ENCODE measurements around the gene AP2M1. TPM values are rescaled to one million over a fixed set of nuclear protein-coding genes. Genes with fewer than 3 reads are reported as not detected.
"Not testable (repeated sequence)": the region's sequence is repeated elsewhere in the genome, so short reads cannot be mapped to it uniquely, and the experiment has no call there.

The AP2M1 gene
- polyA plus RNA-seq (ENCODE audit: insufficient read length in 4 of 4): 100 to 1,000 TPM; 262 to 377 (median 336) TPM

- peak; percentile 96 to 98 (median 97) for DNase-seq (ENCODE audit: low read depth in 4 of 4, low spot score in 3 of 4)
Measured at GRCh38 chr3:184174646-184175492, at the start of gene AP2M1. AP2M1 (plus strand) TSS chr3:184174855; CDS start chr3:184176994, 2,139 bp downstream.

GRCh38 chr3:184126006-184126405, 48.6 kb upstream of the AP2M1 start:
- no peak for DNase-seq (ENCODE audit: low read depth in 4 of 4, low spot score in 3 of 4)

- no peak for DNase-seq (ENCODE audit: low read depth in 4 of 4, low spot score in 3 of 4)
Measured at GRCh38 chr3:184129012-184129411, 45.6 kb upstream of the AP2M1 start.

- no peak for DNase-seq (ENCODE audit: low read depth in 4 of 4, low spot score in 3 of 4)
Measured at GRCh38 chr3:184132945-184133344, 41.7 kb upstream of the AP2M1 start.

GRCh38 chr3:184133840-184134745, 40.6 kb upstream of the AP2M1 start:
- peak in 2 of 4 donors; percentile 52 to 65 for DNase-seq (ENCODE audit: low read depth in 4 of 4, low spot score in 3 of 4)

- DNase-seq (ENCODE audit: low read depth in 4 of 4, low spot score in 3 of 4): peak in 1 of 4 donors; percentile 16
Measured at GRCh38 chr3:184134746-184135148, 39.9 kb upstream of the AP2M1 start.

GRCh38 chr3:184135149-184135910, 39.3 kb upstream of the AP2M1 start, which contains the start of gene EIF2B5:
EIF2B5 (plus strand) TSS chr3:184135358; CDS start chr3:184135386, 28 bp downstream.
- DNase-seq (ENCODE audit: low read depth in 4 of 4, low spot score in 3 of 4): peak; percentile 85 to 89 (median 89)

GRCh38 chr3:184135911-184136260, 38.8 kb upstream of the AP2M1 start:
- no peak for DNase-seq (ENCODE audit: low read depth in 4 of 4, low spot score in 3 of 4)

- DNase-seq (ENCODE audit: low read depth in 4 of 4, low spot score in 3 of 4): no peak
Measured at GRCh38 chr3:184140436-184140835, 34.2 kb upstream of the AP2M1 start.

- DNase-seq (ENCODE audit: low read depth in 4 of 4, low spot score in 3 of 4): no peak
Measured at GRCh38 chr3:184142199-184142598, 32.5 kb upstream of the AP2M1 start.

- DNase-seq (ENCODE audit: low read depth in 4 of 4, low spot score in 3 of 4): no peak
Measured at GRCh38 chr3:184143327-184143726, 31.3 kb upstream of the AP2M1 start.

GRCh38 chr3:184144505-184144904, 30.1 kb upstream of the AP2M1 start:
- DNase-seq (ENCODE audit: low read depth in 4 of 4, low spot score in 3 of 4): no peak

- peak in 1 of 4 donors; percentile 37 for DNase-seq (ENCODE audit: low read depth in 4 of 4, low spot score in 3 of 4)
Measured at GRCh38 chr3:184145111-184145524, 29.5 kb upstream of the AP2M1 start.

- no peak for DNase-seq (ENCODE audit: low read depth in 4 of 4, low spot score in 3 of 4)
Measured at GRCh38 chr3:184145751-184146270, 28.8 kb upstream of the AP2M1 start.

- no peak for DNase-seq (ENCODE audit: low read depth in 4 of 4, low spot score in 3 of 4)
Measured at GRCh38 chr3:184148076-184148475, 26.6 kb upstream of the AP2M1 start.

GRCh38 chr3:184149123-184149522, 25.5 kb upstream of the AP2M1 start:
- DNase-seq (ENCODE audit: low read depth in 4 of 4, low spot score in 3 of 4): no peak

GRCh38 chr3:184149770-184150169, 24.9 kb upstream of the AP2M1 start:
- not testable (repeated sequence) for DNase-seq (ENCODE audit: low read depth in 4 of 4, low spot score in 3 of 4)

- no peak for DNase-seq (ENCODE audit: low read depth in 4 of 4, low spot score in 3 of 4)
Measured at GRCh38 chr3:184154885-184155643, 19.6 kb upstream of the AP2M1 start, which contains the start of gene DVL3. DVL3 (plus strand) TSS chr3:184155377; CDS start chr3:184155636, 259 bp downstream.
